A172 (cell line): ENCODE results near the gene ROBO2. TPM values are rescaled to one million over a fixed set of nuclear protein-coding genes. Genes with fewer than 3 reads are reported as not detected.

Experiments
- DNase-seq: peaks from one replicate; pipeline ENCODE4 v3.0.0-alpha.2; 2015; ENCODE audit warnings: low spot score
- total RNA-seq: library from RNA; depleted of rRNA; stranded (reverse); fragments of >200 nt; shearing (Covaris generic); gene quantifications from 2 replicates; pipeline ENCODE4 v1.2.3, GENCODE V29; 2014

ROBO2 gene
- total RNA-seq, 1 experiment from 2014 or later, result not detected

- no peak for DNase-seq
Observed at GRCh38 chr3:77189258-77189657, 149.4 kb downstream of the ROBO2 start.

DNA sequence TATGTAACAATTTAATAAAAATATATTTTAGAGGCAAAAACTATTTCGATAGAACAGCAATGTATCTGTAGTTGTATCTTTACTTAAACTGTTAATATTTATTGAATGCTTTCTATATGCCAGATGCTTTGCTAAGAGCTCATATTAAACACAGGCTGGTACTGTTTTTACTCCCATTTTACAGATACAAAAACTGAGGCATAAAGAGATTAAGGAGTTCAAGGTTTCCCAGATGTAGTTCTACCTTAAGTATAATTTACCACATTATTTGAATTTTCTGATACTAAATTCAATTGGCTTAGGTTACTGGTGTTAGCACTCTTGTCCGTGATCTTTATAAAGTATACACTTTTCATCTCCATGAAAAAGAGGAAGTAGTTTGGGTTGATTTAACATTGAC, 149.8 kb downstream of the ROBO2 start:
- no peak for DNase-seq

DNA sequence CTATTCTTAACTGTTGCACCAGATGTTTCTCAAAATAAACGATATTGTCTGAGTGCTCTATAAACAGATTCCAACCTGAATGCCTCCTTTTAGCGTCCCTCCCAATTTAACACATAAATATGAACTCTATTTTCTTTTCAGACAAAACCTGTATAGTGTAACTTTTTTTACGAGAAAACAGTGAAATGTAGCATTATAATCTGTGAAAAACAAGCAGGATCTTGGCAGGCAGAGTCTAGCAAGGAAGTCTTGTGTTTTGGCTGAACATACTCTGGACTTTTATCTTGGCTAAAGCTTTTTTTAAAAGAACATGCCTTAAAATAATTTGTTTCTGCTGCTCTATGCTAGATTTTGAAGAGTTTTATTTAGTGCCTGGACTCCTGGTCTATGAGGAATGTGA, 150.5 kb downstream of the ROBO2 start:
- no peak for DNase-seq

GRCh38 chr3:77191014-77191413, 151.1 kb downstream of the ROBO2 start:
- DNase-seq, result no peak

DNA sequence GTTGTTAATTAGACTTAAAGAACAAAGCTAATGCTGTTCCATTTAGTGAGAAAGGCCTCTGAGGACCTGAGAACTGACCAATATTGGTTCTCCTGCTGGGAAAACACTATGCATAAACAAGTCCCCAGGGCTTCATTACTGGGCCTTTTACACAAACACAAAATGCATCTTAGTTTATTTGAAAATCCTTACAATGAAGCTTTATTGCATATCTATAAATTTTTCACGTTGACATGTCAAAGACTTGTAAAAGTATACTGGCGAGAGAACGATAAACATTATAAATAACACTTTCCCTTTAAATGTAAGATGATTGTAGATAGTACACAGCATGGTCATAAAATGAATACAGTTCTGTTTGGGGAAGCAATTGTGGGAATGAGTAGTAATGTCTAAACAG, 151.7 kb downstream of the ROBO2 start:
- no peak for DNase-seq

DNA sequence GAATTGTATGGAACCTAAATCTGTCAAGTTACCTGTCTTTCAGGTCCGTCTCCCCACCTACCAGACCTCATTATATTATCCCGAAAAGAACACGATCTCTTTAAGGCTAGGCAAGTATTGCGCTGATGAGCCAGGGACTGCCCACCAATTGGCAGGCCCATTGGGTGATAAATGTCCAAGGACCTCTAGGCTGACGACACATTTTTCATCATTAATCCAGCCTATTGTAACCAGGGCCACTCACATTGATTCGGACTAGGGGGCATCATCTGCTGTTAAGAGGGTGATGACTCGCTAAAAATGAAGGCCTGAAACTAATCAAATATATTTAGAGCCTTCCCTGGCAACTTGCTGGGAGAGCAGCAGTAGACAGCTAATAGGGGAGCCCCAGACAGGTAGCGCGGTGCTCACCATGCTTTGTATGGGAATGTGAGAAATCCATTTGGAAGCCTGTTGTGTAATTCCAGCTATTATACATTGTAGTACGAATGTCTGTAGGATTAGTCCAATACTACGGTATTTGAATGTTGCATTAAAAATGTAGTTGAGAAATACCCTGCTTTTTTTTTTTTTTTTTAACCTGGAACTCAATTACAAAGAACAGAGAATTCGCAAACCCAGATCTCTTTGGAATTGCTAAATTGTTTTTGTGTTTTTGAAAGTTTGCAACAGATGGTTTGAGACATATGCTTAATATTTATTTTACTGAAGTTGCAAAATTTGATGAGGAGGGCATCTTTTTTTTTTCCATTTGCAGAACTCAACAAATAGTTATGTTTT, 156.1 kb downstream of the ROBO2 start:
- no peak for DNase-seq

- no peak for DNase-seq
Observed at GRCh38 chr3:77197408-77197807, 157.5 kb downstream of the ROBO2 start.

- DNase-seq, result no peak
Observed at GRCh38 chr3:77203851-77204250, 164.0 kb downstream of the ROBO2 start.

DNA sequence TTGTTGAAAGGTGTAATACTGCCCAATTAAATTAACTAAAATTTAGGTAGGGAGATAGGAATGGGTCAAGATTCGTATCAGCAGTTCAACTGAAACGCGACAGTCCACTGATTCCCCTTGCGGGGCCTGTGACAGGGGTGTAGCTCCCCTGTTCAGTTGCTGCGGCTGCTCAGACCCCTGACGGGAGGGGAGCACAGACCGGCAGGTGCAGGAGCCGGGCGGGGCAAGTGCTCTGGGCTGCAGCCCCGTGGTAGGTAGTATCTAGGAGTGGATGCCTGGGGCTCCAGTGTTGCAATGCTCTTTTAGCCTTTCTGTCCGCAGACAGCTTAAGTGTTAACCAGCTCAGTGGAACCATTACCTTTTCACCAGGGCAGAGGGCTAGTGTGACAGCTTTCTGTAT, 164.9 kb downstream of the ROBO2 start:
- DNase-seq, result no peak

GRCh38 chr3:77207753-77208152, 167.9 kb downstream of the ROBO2 start:
- no peak for DNase-seq

DNA sequence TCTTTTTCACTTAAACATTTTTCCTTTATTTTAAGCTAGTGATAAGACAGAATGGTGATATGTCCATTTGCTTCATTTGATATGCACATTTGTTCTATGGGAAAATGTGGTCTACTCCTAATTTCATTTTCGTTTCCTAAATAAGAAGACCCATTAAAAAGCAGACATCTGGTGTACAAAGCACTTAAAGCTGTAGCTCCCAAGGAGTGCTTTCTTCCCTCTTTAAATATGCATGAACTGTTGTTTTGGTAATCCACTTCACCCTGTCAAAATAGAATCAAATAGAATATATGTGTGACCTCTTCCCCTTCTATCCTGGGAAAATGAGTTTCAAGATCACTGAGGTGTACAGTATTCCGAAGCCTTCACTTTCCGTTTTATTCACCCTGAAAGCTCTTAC, 182.8 kb downstream of the ROBO2 start:
- no peak for DNase-seq

GRCh38 chr3:77227567-77227966, 187.7 kb downstream of the ROBO2 start:
- no peak for DNase-seq

DNA sequence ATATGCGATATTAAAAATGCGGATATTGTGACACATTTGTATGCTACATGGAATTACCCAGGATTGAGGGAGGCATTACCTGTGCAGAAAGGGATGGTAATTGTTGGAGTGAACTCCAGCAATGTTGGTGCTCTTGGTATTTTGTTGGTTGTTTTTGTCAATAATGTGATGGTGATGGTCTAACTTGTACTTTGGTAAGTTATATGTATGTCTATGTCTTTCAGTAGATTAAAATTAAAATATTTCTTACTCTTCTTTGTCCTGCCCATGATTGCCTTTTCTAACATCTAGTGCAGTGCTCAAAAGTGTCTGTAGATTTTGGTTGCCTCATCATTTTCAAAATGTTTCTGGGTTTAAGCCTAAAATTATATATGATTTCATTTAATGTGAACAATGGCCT, 192.7 kb downstream of the ROBO2 start:
- no peak for DNase-seq

GRCh38 chr3:77234004-77234403, 194.1 kb downstream of the ROBO2 start:
- no peak for DNase-seq

DNA sequence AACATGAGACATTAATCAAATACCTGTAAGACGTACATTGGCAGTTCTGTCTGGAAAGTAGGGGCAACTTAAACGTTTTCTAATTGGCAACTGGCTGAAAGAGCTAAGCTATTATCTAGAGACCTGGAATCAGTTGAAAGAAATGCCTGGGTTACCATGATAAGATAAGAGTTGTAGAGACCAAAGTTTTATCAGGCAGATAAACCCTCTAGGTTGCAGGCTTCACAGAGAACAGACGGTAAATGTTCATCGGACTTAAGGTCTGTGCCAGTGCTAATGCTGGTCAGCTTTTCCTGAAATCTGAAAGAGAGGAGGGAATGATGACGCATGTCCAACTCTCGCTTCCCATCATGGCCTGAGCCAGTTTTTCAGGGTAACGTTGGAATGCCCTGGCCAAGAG, 196.2 kb downstream of the ROBO2 start:
- no peak for DNase-seq

DNA sequence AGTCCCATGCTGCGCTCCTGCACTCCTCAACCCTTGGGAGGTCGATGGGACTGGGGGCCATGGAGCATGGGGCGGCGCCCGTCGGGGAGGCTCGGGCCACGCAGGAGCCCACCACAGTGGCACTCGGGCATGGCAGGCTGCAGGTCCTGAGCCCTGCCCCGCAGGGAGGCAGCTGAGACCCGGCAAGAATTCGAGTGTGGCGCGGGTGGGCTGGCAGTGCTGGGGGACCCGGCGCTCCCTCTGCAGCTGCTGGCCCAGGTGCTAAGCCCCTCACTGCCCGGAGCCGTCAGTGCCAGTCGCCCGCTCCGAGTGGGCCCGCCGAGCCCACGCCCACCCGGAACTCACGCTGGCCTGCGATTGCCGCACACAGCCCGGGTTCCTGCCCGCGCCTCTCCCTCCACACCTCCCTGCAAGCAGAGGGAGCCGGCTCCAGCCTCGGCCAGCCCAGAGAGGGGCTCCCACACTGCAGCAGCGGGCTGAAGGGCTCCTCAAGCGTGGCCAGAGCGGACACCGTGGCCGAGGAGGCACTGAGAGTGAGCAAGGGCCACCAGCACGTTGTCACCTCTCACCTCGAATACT, 200.3 kb downstream of the ROBO2 start:
- no peak for DNase-seq

DNA sequence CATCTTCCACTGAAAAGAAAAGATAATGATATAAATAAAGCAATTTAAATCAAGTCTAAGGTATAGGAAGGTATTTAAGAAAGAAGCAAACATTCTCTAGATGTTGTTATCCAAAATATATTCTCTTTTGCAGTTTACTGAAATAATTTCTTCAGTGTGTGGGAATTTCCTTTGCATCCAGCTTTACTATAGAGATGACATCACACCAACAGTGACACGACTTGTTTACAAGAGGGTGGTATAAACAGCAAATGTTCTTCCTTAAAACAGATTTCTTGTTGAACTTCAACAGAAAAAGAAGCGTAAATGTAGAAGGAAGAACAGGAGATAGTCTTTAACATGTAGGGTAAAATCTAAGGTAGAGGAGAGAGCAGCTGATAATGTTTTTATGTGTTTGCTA, 202.5 kb downstream of the ROBO2 start:
- no peak for DNase-seq

- no peak for DNase-seq
Observed at GRCh38 chr3:77244981-77245380, 205.1 kb downstream of the ROBO2 start.

DNA sequence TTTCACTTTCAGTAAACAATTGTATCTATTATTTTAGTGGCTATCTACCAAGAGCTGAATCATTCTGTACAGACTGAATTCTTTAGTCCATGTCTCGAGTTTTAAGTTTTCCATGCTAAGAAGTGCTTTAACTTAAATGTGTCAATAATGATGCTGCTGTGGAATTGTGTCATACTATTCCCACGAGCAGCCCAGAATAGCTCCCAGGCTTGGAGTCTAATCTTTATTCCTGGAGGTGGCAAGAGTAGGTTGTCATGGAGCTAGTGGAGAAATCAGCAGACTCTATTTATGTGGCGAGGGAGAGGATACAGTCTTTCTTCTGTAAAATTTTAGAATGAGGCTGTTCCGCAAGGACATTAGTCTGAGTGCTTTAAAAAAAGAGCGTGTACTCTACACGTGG, 207.2 kb downstream of the ROBO2 start:
- no peak for DNase-seq

GRCh38 chr3:77247817-77248216, 207.9 kb downstream of the ROBO2 start:
- no peak for DNase-seq

GRCh38 chr3:77248420-77248819, 208.5 kb downstream of the ROBO2 start:
- DNase-seq, result no peak

DNA sequence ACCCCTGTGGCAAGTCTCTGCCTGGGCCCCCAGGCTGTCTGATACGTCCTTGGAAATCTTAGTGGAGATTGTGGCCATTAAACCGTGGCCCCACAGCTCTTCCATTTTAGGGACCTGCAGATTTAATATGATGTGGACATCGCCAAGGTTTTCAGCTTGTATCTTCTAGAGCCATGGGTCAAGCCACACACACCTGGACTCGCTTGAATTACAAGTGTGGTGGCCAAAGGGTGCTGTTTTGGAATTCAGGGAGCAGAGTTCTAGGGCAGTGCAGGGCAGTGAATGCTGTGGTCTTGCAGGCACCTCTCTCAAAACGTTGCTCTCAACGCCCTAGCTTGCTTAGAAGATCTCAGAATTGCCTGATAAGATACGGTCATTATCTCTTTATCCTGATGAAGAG, 211.2 kb downstream of the ROBO2 start:
- no peak for DNase-seq

DNA sequence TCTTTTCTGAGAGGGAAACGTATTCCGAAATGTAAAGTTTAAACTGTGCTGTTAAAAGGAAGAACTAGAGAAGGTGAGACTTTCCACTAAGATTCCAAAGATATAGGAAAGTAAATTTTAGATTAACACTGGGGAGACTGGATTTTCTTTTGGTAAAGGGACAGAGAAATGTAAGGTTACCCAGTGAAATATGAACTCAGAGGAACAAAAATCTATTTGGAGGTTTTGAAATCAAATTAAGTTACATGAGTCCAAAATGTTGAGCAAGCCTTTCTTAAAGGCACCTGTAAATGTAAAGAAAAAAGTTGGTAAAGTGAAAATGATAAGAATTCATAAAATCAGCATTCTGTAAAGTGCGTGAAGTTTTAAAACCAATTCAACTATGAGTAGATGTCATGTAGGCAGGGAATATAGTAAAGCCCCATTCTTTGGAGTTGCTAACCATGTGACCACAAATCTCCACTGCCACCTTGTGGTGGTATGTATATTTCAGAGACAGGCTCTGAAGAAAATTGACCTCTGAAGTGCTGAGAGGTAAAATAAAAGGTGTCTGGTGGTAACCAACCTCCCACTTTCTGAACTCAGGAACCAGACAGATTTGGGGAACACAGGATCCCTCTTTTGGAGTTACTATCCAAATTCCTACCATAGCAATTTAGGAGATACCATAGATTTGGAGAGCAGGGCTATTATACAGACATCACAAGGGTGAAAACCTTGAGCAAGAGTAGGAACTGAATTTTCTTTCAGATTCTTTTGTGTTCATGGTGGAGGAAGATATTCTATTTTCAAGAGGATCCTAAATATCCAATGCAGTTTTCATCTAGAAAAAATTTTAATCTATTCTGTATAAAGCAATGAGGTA, 215.3 kb downstream of the ROBO2 start:
- DNase-seq, result peak; percentile 36
